ENCODE data around the gene LRP8.

- no peak for TF ChIP-seq CTCF (IDR thresholded peaks at IDR 0.05; ENCODE audit: low read depth, low read length)
- TF ChIP-seq MAX (IDR thresholded peaks at IDR 0.05; ENCODE audit: low read depth, low read length): no peak
- TF ChIP-seq POLR2A (IDR thresholded peaks at IDR 0.05; ENCODE audit: extremely low read depth, insufficient read length): no peak
Observed at GRCh38 chr1:53356637-53357036, 28.8 kb upstream of the LRP8 start.
